LoVo (cell line): ENCODE data around the gene UTP11.

Experiments used
- DNase-seq: peaks from one replicate; pipeline ENCODE4 v3.0.0-alpha.2; 2016; ENCODE audit warnings: low spot score

The UTP11 gene

DNA sequence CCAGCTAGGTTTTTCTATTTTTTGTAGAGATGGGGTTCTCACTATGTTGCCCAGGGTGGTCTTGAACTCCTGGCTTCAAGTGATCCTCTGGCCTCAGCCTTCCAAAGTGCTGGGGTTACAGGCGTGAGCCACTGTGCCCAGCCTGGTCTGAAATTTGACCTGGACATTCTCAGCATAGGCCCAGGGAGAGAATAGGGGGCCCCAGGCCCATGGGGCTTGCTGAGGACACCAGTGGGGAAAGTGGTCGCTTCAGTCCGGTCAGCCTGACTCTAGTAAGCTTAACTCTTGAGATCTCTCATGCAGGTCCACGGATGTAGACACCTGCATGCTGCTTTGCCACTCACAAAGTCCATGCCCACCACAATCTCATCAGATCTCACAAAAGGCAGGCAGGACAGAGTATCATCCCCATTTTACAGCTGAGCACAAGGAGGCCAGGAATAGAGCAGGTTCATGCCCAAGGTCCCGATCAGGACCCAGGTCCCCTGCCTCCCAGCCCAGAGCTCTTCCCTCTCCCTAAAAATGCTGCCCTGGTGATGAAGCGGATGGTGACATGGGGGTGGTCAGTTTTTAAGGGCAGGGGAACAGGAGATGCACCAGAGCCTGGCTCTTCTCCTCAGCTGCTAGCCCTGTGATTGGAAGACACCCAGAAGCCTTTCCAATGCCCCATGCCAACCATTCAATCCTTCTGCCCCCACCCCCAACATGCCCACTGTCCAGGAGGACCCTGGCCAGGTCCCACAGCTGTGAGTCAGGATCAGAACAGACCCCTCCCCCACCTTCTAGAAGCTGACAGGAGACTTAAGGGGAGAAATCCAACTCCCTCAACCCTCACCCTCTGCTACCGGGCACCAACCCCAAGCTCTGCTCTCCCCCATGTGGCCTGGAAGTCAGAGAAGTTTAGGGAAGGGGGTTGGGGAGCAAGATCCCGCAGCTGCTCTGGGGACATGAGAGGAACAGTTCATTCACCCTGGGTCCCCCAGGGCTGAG lies 9.0 kb upstream of the UTP11 start:
- no peak for DNase-seq

DNA sequence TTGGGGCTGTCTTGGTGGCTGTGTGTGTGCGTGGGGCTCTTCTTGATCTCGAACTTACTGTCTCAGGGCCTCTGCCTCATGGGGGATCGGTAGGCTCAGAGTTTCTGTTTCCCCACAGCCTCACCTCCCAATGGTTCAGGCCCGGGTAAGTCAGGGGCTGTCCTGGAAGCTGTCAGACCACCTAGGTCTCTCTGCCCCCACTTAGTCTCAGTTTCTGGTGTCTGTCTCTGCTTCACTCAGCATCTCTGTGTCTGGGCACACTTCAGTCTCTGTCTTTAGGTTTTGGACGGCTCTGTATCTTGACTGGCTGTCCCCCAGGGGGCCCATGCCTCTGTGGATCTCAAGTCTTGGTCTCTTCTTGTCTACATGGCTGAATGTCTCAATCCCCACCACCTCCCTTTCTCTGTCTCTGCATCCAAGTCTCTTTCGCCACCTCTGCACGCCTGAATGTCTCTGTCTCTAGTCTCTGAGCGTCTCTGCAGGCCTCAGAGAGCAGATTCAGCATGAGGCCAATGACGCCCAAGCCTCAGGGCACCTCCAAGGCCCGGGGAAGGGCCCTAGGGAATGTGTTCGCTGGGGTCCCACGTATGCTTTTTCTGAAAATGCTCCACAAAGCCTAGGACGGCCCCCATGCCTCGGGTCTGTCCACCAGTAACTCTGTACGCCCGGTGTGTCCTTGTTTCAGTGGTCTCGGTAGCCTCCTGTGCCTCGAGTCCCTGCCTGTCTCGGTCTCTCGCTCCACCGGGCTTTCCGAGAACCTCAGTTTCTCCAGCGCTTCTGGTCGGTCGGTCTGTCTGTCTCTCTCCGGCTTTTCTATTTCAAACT lies 8.0 kb upstream of the UTP11 start:
- DNase-seq: no peak

DNA sequence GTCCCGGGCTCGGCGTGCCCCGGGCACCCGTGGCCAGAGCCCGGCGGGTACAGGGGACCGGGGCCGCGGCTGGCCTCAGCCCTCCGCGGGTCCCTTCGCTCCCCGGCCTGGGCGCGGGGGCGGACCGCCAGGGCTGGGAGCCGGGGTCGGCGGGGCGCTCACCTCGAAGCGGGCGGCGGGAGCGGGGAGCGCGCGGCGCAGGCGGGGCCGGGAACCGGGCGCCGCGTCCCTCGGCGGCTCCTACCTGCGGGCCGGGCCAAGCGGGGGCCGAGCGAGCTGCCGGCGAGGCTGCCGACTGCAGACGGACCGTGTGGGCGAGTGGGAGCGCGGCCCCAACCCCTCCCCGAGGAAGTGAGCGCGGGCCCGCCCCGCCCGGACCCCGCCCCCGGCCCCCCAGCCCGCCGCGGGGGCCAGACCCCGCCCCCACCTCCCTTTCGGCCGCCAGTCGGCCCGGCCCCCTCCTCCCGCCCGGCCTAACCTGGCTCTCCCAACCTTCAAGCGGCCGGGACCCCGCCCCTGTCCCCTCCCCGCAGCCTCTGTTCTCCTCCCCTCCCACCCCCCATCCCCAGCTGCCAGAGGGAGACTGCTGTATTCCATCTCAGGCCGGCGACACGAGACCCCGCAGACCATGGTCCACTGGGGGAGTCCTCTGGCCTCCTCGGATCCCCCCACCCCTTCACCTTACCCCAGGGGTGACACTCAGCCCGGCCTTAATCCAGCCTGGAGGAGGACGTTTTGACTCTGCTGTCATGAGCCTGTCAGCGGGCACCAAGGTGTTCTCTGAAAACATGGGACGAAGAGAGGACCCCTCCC lies 7.1 kb upstream of the UTP11 start, which contains the start of gene FHL3:
Gene FHL3, minus strand, starts transcription at position 320 of the 813 bp plus-strand sequence. CDS start 6,102 bp downstream, outside the sequence.
- peak; percentile 40 for DNase-seq

DNA sequence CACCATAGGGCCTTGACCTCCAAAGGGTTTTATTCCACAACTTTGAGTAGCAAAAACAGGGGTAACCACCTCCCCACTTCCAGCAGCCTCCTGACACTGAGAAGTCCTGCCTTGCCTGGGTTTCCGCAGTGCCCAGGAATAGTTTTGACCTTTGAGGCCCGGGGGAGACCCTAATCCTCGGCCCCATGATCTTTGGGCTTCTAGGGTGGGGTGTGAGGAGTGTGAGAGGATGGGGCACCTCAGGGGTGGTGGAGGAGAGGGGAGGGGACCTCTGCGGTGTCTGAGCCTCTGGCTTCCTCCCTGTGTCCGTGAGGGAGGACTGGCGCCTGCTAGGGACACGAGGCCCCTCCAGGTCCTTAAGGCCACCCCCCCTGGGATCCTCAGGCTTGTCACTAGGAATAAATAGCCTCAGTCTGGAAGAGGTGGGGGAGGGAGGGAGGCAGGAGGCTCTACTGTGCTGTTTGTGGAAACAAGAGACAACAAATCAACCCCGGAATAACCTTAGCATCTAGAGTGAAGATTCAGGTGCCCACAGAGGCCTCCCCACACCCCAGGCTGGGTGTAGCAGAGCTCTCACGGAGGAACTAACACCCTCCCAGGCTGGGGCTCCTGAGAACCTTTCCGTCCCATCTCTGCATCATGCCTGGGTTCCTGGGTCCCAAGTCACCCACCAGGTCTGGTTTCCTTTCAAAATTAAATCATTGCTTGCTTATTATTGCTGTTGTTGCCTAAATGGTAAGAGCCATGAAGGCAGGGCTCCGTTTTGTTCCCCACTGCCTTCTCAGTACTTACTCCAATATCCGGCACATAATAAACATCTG lies 6.3 kb upstream of the UTP11 start:
- DNase-seq: no peak

DNA sequence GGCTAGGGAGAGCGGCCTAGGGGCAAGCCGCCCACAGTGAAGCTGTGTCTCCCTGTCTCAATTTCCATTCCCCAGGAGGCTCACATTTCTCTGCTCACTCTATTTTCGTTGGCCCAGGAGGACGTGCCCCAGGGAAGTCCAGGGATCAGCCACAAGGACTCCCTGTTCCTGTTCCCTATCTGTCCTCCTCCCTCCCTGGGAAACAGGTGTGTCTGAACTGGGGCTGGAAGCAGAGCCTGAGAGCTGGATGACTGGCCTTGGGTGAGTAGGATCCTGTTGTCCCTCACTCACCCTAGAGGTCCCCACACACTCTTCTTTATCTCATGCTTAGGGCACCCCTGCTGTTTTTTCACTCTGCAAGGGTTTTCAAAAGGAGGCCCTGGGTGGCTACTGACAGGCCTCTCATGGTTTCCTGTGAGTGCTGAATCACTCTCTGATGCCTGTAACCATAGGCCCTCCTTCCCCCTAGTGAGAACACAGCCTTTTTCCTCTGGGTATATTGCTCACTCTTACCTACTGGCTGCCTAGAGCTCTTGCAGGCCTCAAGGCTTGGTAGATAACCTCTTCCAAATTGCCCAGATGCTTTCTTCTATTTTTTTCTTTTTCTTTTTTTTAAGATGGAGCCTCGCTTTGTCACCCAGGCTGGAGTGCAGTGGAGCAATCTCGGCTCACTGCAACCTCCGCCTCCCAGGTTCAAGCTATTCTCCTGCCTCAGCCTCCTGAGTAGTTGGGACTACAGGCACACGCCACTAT lies 3.3 kb upstream of the UTP11 start:
- no peak for DNase-seq

DNA sequence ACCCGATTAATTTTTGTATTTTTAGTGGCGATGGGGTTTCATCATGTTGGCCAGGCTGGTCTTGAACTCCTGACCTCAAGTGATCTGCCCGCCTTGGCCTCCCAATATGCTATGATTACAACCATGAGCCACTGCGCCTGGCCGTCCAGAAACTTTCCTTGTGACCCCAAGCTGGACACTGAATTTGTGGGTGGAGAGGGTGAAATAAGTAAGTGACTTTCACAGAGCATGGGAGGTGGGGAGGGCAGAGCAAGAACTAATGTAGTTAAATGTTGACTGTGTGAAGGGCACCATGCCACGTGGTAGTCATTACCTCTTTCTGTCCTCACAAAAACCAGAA lies 2.7 kb upstream of the UTP11 start:
- DNase-seq: no peak

DNA sequence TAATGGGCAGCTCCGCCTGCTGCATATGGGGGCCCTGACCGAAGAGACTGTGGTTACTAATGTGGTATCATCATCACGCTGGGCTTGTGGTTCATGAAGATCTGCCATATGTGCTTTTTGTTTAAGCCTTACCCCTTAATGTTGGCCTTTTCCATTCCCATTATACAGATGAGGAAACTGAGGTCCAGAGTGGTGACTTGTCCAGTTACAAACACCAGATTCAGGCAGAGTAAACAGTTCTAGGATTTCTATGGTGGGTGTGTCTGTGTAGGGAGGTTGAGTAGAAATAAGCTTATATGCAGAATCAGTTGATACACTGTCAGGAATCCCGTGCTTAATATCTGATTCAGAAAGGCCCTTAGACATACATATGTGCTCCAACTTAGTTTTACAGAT lies 691 bp downstream of the UTP11 start:
- DNase-seq: no peak

DNA sequence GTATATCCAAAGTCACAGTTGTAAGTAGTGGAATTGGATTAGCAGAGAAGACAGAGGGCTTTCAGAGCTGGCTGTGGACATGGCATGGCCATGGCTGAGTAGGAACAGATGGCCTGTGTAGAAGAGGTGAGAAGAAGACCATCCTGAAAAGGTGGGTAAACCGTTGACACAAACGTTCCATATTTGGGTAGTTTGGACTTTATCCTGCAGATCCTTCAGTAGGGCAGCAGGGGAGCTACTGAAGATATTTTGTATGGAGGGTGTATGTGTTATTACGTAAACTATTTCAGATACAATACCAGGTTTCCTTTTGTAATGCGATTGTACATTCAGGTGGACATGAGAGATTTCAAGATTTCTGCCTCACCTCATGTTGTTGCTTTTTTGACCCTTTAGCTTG lies 1.6 kb downstream of the UTP11 start:
- no peak for DNase-seq

DNA sequence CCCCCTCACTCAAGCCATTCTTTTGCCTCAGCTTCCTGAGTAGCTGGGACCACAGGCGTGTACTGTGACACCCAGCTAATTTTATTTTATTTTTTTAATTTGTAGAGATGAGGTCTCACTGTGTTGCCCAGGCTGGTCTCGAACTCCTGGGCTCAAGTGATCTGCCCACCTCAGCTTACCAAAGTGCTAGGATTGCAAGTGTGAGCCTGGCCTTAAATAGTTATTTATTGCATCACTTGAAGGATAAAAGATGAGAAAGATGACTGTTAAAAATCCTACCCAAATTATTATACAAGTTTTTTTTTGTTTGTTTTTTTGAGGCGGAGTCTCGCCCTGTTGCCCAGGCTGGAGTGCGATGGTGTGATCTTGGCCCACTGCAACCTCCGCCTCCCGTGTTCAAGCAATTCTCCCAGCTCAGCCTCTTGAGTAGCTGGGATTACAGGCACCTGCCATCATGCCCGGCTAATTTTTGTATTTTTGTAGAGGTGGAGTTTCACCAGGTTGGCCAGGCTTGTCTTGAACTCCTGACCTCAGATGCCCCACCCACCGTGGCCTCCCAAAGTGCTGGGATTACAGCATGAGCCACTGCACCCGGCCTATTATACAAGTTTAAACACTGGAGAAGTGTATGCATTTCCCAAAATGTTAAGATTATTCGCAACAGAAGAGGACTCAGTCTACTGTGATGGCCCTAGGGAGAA lies 2.3 kb downstream of the UTP11 start:
- no peak for DNase-seq

DNA sequence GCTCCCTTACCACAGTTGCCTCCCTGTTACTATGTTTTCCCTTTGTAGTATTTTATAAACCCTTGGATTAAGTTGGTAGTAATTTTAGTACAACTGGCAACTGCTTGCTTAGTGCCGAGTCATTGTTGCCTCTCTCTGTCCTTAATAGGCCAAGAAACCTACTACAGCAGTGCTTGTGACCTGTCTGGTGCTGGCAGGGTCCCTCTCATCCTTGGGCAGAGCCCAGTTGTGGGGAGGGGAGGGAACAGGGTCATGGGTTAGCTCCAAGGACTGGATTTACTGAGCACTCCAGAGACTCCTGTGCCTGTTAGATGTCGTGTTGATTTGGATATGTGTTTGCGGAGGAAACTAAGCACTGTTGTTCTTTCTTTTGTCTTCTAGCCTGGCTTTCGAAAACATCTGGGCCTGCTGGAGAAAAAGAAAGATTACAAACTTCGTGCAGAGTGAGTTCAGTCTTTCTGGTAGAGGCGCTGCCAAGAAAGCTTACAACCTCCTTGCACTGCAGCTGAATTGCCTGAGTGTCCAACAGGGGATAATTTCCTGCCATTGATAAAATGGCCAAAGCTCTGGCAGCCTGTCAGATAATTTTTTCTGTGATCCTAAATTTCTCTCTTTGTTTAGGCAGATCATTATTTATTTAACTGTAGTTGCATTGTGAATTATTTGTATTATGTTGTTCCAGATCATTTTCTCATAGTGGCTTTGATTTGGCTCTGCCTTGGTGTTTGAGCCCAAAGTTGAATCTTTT lies 3.6 kb downstream of the UTP11 start:
- DNase-seq: no peak

DNA sequence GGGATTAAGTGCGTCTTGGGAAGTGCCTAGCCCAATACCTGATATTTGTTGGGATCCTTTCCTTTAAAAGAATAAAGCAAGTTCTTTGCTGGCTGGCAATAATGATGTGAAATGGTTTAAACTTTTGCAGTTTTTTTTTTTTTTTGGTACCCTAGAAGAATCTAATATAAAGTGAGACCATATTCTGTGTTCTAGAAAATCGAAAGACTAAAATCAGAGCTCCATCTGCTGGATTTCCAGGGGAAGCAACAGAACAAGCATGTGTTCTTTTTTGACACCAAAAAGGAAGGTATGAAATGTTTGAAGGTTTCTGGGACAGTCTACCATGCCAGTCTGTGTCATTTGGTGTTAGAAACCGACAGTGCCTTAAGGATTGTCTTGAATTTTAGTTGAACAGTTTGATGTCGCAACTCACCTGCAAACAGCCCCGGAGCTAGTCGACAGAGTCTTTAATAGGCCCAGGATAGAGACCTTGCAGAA lies 6.4 kb downstream of the UTP11 start:
- DNase-seq: no peak

DNA sequence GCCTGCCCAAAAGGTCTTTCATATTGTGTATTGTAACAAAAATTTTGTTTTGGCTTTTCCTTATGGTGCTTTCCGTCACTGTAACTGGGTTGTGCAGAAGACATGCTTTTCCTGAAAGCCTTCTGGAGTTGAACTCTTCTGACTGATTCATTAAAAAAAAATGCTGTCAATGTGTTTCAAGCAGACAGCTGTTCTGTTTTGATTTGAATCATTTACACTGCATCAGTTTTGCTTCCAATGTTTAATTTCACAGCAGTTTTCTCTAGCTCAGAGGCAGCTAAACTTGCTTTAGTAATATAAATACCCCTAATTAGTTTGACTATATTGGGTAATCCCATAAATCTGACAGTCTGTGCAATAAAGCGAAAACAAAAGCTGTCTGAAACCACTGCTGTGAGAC lies 7.9 kb downstream of the UTP11 start:
- no peak for DNase-seq

DNA sequence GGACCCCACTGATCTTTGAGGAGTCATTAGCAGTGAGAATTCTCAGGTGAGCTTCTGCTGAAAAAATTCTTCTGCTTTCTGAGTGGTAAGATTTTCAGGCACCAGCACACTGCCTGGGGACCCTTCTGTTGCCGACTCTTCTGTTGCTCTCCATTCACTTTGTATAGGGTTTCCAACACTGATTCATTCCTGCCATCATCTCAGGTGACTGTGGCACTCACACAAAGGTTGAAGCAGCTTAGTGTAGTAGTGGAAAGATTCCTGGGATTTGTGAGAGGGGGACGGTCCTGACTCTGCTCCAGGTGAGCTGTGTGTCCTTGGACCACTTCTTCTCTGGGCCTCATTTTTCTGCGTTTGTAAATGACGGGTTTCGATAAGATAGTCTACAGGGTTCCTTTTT lies 9.4 kb downstream of the UTP11 start:
- DNase-seq: no peak

DNA sequence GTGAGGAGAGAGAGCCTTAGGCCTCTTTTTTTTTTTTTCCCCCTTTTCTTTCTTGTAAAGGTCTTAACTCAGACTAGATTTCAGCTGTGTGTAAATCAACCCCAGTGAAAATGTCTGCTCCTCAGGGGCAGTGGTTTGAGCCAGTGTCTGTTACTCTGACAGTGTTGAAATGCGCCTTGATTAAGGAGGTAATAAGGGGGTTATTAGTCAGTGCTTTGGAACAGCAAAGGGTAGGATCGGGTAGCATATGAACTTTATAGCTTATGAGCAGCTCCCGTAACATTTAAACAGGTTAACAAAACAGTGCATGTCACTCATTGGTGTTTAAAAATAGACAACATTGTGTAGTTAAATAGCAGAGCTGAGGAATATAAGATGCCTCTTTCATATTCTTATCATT lies 10.3 kb downstream of the UTP11 start:
- DNase-seq: no peak

DNA sequence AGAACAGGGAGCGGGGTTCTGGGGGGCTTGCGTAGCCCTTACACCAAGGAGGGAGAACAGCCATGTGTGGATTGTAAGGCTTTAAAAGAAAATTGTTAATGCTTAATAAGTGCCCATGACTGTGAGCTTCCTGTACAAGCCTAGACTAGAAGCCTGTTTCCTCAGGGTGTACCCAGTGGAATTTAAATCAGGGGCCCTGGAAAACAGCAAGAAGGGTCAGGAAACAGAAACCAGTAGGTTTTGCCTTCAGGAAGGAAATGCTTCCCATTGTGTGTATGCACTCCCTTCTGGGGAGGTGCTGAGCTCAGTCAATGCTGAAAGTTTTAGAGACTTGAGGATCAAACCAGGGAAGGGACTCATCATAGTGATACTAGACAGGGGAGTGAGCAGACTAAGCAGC lies 12.7 kb downstream of the UTP11 start:
- DNase-seq: no peak

DNA sequence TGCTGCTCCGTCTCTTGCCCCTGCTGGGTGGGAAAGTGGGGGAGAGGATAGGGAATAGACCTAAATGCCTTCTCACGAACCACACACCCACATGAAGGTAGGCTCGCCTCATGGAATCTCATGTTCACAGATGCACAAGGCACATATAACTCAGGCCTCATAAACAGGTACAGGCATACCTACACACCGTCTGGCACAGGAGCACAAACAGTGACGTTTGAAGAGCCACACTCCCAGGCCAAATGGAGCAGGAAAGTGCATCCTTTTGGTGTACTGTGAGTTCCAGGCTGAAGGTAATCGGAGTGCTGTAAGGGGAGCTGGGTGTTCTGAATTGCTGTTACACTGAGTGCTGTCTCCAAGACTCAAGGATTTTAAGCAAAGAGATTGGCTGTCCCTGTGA lies 13.1 kb downstream of the UTP11 start:
- DNase-seq: no peak

DNA sequence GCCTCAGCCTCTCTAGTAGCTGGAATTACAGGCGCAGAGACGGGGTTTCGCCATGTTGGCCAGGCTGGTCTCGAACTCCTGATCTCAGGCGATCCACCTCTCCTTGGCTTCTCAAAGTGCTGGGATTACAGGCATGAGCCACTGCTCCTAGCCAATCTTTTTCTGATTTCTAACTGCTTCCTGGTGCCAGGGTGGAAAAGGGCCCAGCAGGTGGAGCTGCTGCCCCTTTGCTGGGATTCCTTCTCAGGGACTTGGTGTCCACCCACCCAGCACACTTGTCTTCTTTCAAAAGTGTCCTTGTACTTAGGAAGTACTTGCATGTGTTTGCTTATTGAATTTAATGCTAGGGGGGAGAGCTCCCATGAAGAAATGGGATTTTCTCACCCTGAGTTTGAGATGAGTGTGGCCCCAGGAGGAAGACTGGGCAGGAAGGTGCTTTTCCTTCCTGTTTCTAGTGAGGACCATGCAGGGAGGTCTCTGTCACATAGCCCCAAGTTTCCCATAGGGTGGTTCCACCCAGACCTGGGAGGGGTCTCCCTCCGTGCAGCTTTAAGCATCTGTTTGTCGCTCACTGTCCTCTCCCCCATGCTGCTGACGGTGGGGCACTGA lies 14.2 kb downstream of the UTP11 start:
- no peak for DNase-seq

DNA sequence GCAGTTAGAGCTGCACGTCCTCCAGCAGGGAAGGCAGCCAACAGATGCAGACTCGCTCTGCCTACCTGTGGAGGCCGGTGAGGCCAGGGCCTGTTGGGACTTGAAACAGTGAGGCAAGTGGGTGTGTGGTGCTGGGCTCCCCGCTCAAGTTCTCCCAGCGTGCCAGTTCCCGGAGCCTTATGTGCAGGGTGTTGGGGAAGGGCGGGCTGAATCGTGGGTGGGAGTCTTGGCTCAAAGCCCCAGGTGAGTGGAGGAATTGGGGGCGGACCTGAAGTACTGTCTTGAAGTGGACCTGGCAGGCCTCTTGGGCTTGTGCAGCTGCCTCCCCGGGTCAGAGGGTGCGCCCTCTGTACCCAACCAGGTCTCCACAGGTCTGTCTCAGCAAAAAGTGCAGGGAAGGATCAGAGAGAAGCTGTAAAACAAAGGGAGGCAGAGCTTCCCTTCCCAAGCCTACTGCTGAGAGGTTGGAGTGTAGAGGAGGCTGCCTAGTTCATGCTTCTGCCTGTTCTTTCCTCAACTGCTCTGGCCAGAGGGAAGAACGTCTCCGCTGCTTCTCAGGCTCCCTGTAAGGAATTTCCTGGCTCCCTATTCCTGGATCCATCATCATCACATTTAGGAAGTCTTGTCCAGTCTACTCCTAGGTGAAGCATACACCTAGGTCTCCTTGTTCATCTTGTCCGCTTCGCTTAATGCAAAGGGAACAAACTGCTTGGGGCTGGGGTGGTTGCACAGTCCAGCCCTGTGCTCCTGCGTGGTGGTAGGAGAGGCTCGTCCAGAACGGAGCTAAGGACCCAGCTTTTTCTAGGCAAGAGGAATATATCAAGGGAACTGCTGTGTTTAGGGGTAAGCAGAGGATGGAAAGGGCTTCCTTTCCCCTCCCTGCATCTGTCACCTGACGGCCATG lies 14.9 kb downstream of the UTP11 start:
- no peak for DNase-seq
